ENCODE results near the gene NUP54.

The NUP54 gene

DNA sequence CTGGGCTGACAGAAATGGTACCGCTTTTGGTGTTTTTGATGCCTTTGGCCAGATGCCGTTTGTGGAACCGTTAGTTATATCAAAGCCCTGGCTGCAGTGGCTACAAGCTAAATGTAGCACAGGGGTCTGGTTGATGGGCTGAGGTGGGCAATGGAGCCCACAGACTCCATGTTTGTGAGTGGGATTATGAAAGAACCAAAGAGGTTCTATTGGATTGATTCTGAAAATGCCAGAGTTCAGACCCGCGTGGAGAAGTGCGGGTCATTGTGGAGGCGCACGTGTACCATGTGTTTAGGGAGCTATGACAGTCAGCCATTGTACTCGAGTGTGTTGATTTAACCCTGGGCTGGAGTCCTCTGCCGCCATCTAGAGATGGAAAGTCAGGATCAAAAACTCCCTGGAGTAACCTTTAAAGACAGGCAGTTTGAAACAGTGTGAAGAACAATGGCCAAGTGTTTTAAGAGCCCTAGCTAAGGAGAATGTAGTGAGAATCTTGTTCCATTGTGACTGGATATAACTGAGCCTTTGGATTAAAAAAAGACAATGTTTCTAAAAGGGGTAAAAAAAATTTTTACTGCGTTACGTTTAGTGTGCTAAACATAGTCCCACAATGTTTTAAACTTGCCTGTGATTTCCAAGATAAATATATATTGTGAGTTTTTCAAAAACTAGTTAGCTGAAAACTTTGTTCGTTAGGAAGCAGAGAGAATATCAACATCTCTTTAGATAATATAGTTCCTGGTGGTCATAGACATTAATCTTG lies 61.0 kb downstream of the NUP54 start:
- H3K9me3 ChIP-seq: no peaks in the 10 kb centered on the region
- H3K27ac ChIP-seq: no peak overlapping the region
- no peaks in the 10 kb centered on the region for H3K27me3 ChIP-seq
- no peak for TF ChIP-seq CTCF (IDR thresholded peaks at IDR 0.05)
- H3K36me3 ChIP-seq: no peaks in the 10 kb centered on the region
- H3K4me1 ChIP-seq (ENCODE audit: control insufficient read depth in 1 of 2, insufficient read depth in 1 of 2, low read depth in 1 of 2, low read length in 1 of 2): no peaks in the 10 kb centered on the region
- no peak overlapping the region for H3K4me3 ChIP-seq (ENCODE audit: low read depth in 1 of 2, low read length in 1 of 2)

GRCh38 chr4:76084542-76084941 lies 63.7 kb downstream of the NUP54 start:
- H3K27me3 ChIP-seq: no peaks in the 10 kb centered on the region
- no peak overlapping the region for H3K4me3 ChIP-seq (ENCODE audit: low read depth in 1 of 2, low read length in 1 of 2)
- H3K36me3 ChIP-seq: no peaks in the 10 kb centered on the region
- no peak overlapping the region for H3K27ac ChIP-seq
- TF ChIP-seq CTCF (IDR thresholded peaks at IDR 0.05): no peak
- no peaks in the 10 kb centered on the region for H3K4me1 ChIP-seq (ENCODE audit: control insufficient read depth in 1 of 2, insufficient read depth in 1 of 2, low read depth in 1 of 2, low read length in 1 of 2)
- no peaks in the 10 kb centered on the region for H3K9me3 ChIP-seq

DNA sequence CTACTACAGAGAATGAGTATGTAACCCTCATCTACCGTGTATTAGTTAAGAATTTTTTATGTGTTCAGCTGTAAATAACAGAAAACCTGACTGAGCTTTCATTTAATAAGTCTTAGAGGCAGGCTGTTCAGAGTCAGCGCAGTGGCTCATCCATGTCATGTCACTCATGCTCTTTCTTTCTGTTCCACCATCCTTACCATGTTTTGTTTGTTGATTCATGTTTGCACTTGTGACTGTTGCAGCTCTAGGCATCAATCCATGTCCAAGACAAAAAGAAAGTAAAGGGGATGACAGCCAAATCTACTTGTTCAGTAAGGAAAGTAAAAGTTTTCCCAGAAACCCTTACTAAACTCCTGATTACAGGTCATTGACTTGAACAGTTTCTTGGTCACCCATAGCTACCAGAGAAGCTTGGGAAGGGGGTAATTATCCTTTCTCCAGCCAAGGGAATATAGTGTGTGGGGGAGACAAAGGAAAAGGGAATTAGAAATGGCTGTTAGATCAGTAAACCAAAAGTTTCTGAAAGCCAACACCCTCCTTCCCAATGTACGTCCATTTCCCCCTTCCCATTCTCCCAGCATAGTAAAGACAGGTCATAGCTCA lies 64.7 kb downstream of the NUP54 start:
- no peak for TF ChIP-seq CTCF (IDR thresholded peaks at IDR 0.05)
- H3K4me3 ChIP-seq (ENCODE audit: low read depth in 1 of 2, low read length in 1 of 2): no peak overlapping the region

DNA sequence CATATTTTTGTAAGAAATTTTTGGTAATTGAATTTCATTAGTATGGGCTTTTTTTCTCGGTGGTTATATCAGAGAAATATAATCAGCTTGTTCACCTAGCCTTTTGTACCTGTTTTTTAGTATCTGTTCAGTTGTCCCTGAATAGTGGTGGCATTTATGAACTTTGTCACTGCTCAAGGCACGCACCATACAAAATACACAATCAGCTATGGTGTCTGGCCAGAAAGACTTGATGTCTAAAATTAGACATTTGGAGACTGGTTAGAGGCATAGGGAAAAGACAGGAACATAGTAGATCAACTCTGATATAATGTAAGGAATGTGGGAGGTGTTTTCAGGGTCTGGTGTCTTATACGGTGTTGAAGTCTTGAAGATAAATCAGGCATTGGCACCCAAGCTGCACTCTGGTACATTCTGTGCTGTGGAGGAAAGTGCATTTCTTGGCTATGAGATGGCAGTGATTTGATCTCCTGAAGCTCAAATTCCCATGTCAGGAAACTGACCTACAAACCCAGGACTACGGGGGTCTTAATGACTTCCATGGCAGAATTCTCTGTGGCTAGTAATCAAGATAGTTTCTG lies 70.1 kb downstream of the NUP54 start:
- Histone ChIP-seq H3K4me3 (ENCODE audit: low read depth in 1 of 2, low read length in 1 of 2) (no peak overlapping the region), H3K36me3 (no peaks in the 10 kb centered on the region), H3K9me3 (no peaks in the 10 kb centered on the region), H3K27me3 (no peaks in the 10 kb centered on the region), H3K27ac (no peak overlapping the region), H3K4me1 (ENCODE audit: control insufficient read depth in 1 of 2, insufficient read depth in 1 of 2, low read depth in 1 of 2, low read length in 1 of 2) (no peaks in the 10 kb centered on the region)
- TF ChIP-seq CTCF (IDR thresholded peaks at IDR 0.05): no peak

More for the DNA sequence above, 64.7 kb downstream of the NUP54 start:
- no peaks in the 10 kb centered on the region for H3K4me1 ChIP-seq (ENCODE audit: control insufficient read depth in 1 of 2, insufficient read depth in 1 of 2, low read depth in 1 of 2, low read length in 1 of 2)
- no peak overlapping the region for H3K27ac ChIP-seq
- no peaks in the 10 kb centered on the region for H3K9me3 ChIP-seq
- H3K36me3 ChIP-seq: no peaks in the 10 kb centered on the region
- no peaks in the 10 kb centered on the region for H3K27me3 ChIP-seq

DNA sequence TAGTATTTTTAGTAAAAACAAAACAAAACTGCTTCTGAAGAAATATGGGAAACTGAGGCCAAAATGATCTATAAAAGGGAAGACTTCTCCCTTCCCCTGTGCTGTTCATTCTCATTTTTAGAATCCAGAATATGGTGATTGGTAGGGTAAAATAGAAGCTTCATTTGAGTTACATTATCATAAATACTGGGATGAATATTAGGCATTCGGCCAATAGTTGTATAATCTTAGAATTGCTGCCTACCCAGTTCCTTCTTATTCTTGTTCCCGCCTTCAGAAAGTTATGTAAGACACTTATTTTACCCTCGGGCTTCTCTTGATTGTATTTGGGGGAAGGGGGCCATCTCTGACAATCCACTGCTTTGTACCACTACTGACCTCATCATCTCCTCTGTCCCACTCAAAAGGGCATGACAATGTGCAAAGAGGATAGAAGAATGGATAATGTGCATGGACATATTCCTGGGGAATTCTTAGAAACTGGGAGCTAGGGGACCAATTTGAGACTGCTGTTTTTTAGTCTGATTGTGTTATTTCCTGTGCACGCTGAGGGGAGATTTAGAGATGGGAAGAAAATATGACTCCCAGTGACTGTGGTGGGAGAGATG lies 73.1 kb downstream of the NUP54 start:
- Histone ChIP-seq H3K36me3 (no peaks in the 10 kb centered on the region), H3K27ac (no peak overlapping the region), H3K9me3 (no peaks in the 10 kb centered on the region), H3K4me3 (ENCODE audit: low read depth in 1 of 2, low read length in 1 of 2) (no peak overlapping the region), H3K27me3 (no peaks in the 10 kb centered on the region), H3K4me1 (ENCODE audit: control insufficient read depth in 1 of 2, insufficient read depth in 1 of 2, low read depth in 1 of 2, low read length in 1 of 2) (no peaks in the 10 kb centered on the region)
- no peak for TF ChIP-seq CTCF (IDR thresholded peaks at IDR 0.05)
